Astrocyte (in vitro differentiated cells and primary cell): ENCODE data around the gene DNASE1L2.

Experiments
- EZH2 ChIP-seq: IDR thresholded peaks from 2 replicates; pipeline ENCODE4 v1.6.1; 2012; ENCODE audit warnings: mild to moderate bottlenecking, low read length, inconsistent platforms; ENCODE audit not compliant: insufficient read depth
- TF ChIP-seq, protein P1 (sequence below): IDR thresholded peaks from 2 replicates; pipeline ENCODE4 v1.5.1; 2011; ENCODE audit warnings: low read depth, mild to moderate bottlenecking, inconsistent platforms, low read length, moderate library complexity; ENCODE audit not compliant: insufficient read depth

DNA sequence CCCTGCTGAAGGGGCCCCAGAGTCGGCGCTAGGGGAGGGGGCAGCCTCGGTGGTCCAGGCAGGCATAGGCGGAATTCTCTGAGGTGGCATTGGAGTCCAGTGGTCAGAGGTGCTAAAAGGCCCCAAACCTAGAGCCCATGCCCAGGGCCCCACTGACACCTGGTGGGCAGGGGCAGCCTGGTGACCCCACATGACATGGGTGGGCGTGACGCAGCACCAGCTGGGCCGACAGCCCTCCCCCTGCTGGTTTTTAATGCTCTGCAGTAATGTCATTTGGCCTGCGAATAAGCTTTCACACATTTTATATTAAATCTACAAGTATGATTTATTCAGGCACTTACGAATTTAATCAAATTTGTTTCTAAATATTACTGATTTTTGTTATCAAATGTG is 33.8 kb downstream of the DNASE1L2 start:
- TF ChIP-seq, protein P1, sequence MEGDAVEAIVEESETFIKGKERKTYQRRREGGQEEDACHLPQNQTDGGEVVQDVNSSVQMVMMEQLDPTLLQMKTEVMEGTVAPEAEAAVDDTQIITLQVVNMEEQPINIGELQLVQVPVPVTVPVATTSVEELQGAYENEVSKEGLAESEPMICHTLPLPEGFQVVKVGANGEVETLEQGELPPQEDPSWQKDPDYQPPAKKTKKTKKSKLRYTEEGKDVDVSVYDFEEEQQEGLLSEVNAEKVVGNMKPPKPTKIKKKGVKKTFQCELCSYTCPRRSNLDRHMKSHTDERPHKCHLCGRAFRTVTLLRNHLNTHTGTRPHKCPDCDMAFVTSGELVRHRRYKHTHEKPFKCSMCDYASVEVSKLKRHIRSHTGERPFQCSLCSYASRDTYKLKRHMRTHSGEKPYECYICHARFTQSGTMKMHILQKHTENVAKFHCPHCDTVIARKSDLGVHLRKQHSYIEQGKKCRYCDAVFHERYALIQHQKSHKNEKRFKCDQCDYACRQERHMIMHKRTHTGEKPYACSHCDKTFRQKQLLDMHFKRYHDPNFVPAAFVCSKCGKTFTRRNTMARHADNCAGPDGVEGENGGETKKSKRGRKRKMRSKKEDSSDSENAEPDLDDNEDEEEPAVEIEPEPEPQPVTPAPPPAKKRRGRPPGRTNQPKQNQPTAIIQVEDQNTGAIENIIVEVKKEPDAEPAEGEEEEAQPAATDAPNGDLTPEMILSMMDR, result no peak
- no peak for TF ChIP-seq EZH2
